K562 (cell line): ENCODE measurements around the gene CNTN4. TPM values are rescaled to one million over a fixed set of nuclear protein-coding genes. Genes with fewer than 3 reads are reported as not detected.

Experiments used
- ATAC-seq: fragments of 200-7000 bp; cut with Tn5 transposase; 3 replicates; pipeline ENCODE4 v1.9.1; 2020; ENCODE audit warnings: moderate library complexity
- BruUV-seq: library from RNA; stranded (reverse); fragments of 400-500 nt; replicated peaks from 2 replicates; lab custom pipeline; 2021; lab: Mats Ljungman, UMichigan
- CTCF ChIA-PET: fragments of 300-600 bp; formaldehyde crosslinking; extraction: SDS; loops from one replicate; lab custom pipeline; 2021; ENCODE audit warnings: low intra/inter-chr PET ratio; lab: Yijun Ruan, JAX
- POLR2A ChIA-PET: fragments of 300-600, 350-650 bp; sonication (Branson Sonifier 250); formaldehyde crosslinking; extraction: SDS; loops from one replicate; lab custom pipeline; 2021; ENCODE audit warnings: antibody characterized with exemption, inconsistent platforms; lab: Yijun Ruan, JAX
- DNase-seq, 4 experiments: peaks; one replicate each; pipeline versions ENCODE4 v3.0.0 to v3.0.0-alpha.2; 2011 to 2018; ENCODE audit warnings: low spot score in 3 of 4, mixed read lengths in 3 of 4; ENCODE audit errors: extremely low read depth in 1 of 4
- FAIRE-seq: peaks from 2 replicates; lab custom pipeline; 2011; peaks lifted over from hg19 to GRCh38; lab: Jason Lieb, UNC
- H2AFZ ChIP-seq: 2 replicates; pipeline ENCODE4 v1.6.0; 2011; ENCODE audit warnings: low read depth, low read length, control low read depth, inconsistent platforms
- H3K27ac ChIP-seq: fragments of 200-600 bp; 3 replicates; pipeline ENCODE4 v1.8.0; 2011; ENCODE audit warnings: low read depth, mild to moderate bottlenecking, control low read depth, inconsistent platforms, low read length, moderate library complexity, mixed read lengths; ENCODE audit errors: extremely low read depth
- H3K27me3 ChIP-seq, 2 experiments: fragments of 300-600 bp in 1 of 2; 2 replicates in 1 of 2; 3 replicates in 1 of 2; pipeline versions ENCODE4 v1.6.0 to v1.8.0; 2011; ENCODE audit warnings: inconsistent platforms in 2 of 2, low read length in 2 of 2, mild to moderate bottlenecking in 1 of 2, mixed read lengths in 1 of 2, moderate library complexity in 1 of 2; ENCODE audit not compliant: control insufficient read depth in 2 of 2, insufficient read depth in 2 of 2
- H3K36me3 ChIP-seq: fragments of 300-600 bp; 3 replicates; pipeline ENCODE4 v1.8.0; 2011; ENCODE audit warnings: mild to moderate bottlenecking, low read length, inconsistent platforms; ENCODE audit not compliant: control insufficient read depth, insufficient read depth
- H3K4me1 ChIP-seq, 2 experiments: fragments of 200-600 bp in 1 of 2; replicated peaks in 1 of 2; 2 replicates in 1 of 2; 3 replicates in 1 of 2; pipeline versions ENCODE4 v1.5.1 to v1.8.0; 2011; ENCODE audit warnings: inconsistent platforms in 2 of 2, low read length in 2 of 2, mild to moderate bottlenecking in 1 of 2, mixed read lengths in 1 of 2, moderate library complexity in 1 of 2; ENCODE audit not compliant: control insufficient read depth in 2 of 2, insufficient read depth in 2 of 2
- H3K4me2 ChIP-seq: 2 replicates; pipeline ENCODE4 v1.6.1; 2011; ENCODE audit warnings: low read length, control low read depth, inconsistent platforms, mixed read lengths; ENCODE audit not compliant: insufficient read depth
- H3K4me3 ChIP-seq: fragments of 200-600 bp; sonication (generic), shearing (Covaris generic); 2 replicates; pipeline ENCODE4 v1.5.1; 2016; ENCODE audit warnings: control low read depth, inconsistent platforms
- H3K79me2 ChIP-seq: fragments of 200-600 bp; 3 replicates; pipeline ENCODE4 v1.8.0; 2011; ENCODE audit warnings: low read length, inconsistent platforms; ENCODE audit not compliant: control insufficient read depth, insufficient read depth
- H3K9ac ChIP-seq, 2 experiments: 2 replicates each; pipeline versions ENCODE4 v1.6.0 to v1.6.1; 2011; ENCODE audit warnings: low read depth in 2 of 2, low read length in 2 of 2, control low read depth in 1 of 2, inconsistent platforms in 1 of 2, mild to moderate bottlenecking in 1 of 2, mixed read lengths in 1 of 2; ENCODE audit not compliant: insufficient read depth in 1 of 2
- H3K9me1 ChIP-seq: one replicate; pipeline ENCODE4 v1.6.0; 2011; ENCODE audit warnings: inconsistent platforms, mild to moderate bottlenecking, low read length, moderate library complexity; ENCODE audit not compliant: control insufficient read depth, insufficient read depth
- H3K9me3 ChIP-seq: replicated peaks from 2 replicates; pipeline ENCODE4 v1.5.1; 2011; ENCODE audit warnings: low read depth, low read length, inconsistent platforms; ENCODE audit not compliant: control insufficient read depth, insufficient read depth
- H4K20me1 ChIP-seq: replicated peaks from 2 replicates; pipeline ENCODE4 v1.6.1; 2011; ENCODE audit warnings: low read length, inconsistent platforms, mixed read lengths; ENCODE audit not compliant: control insufficient read depth, insufficient read depth
- BHLHE40 ChIP-seq: IDR thresholded peaks from 2 replicates; pipeline ENCODE4 v1.6.1; 2011; ENCODE audit warnings: low read length, improper control_type of control experiment
- DNMT1 ChIP-seq: fragments of 450-650 bp; IDR thresholded peaks from 2 replicates; pipeline ENCODE4 v1.6.1; 2016; ENCODE audit warnings: antibody characterized with exemption, mild to moderate bottlenecking
- ELF4 ChIP-seq: fragments of 450-650 bp; formaldehyde crosslinking; IDR thresholded peaks from 2 replicates; pipeline ENCODE4 v1.4.0; 2022; ENCODE audit warnings: missing genetic modification characterization
- EZH2 ChIP-seq: IDR thresholded peaks from 2 replicates; pipeline ENCODE4 v1.6.1; 2012; ENCODE audit warnings: low read depth, mild to moderate bottlenecking, inconsistent platforms, low read length, borderline replicate concordance
- KDM5B ChIP-seq: fragments of 200-600 bp; sonication (generic); IDR thresholded peaks from 2 replicates; pipeline ENCODE4 v1.6.1; 2012; ENCODE audit warnings: low read depth, mild to moderate bottlenecking, moderate library complexity, low read length, control low read depth, inconsistent platforms; ENCODE audit not compliant: insufficient replicate concordance
- MBD2 ChIP-seq: sonication (generic); IDR thresholded peaks from 2 replicates; pipeline ENCODE4 v1.6.1; 2016; ENCODE audit warnings: low read depth, borderline replicate concordance
- MEIS2 ChIP-seq: fragments of 450-650 bp; IDR thresholded peaks from 2 replicates; pipeline ENCODE4 v1.6.1; 2014; ENCODE audit warnings: mild to moderate bottlenecking; ENCODE audit not compliant: partially characterized antibody
- NCOA1 ChIP-seq: fragments of 450-650 bp; IDR thresholded peaks from 2 replicates; pipeline ENCODE4 v1.6.1; 2016; ENCODE audit warnings: low read depth
- NFATC3 ChIP-seq: fragments of 450-650 bp; IDR thresholded peaks from 2 replicates; pipeline ENCODE4 v1.6.1; 2017; ENCODE audit warnings: mild to moderate bottlenecking
- RUNX1 ChIP-seq: sonication (generic); IDR thresholded peaks from 2 replicates; pipeline ENCODE4 v1.6.1; 2016; ENCODE audit warnings: antibody characterized with exemption, low read depth
- SAP30 ChIP-seq: fragments of 200-600 bp; sonication (generic); IDR thresholded peaks from 2 replicates; pipeline ENCODE4 v1.6.1; 2012; ENCODE audit warnings: borderline replicate concordance, low read depth, mild to moderate bottlenecking, moderate library complexity, low read length, control low read depth, inconsistent platforms; ENCODE audit not compliant: insufficient read depth, poor library complexity, severe bottlenecking
- SREBF1 ChIP-seq: fragments of 150-350 bp; IDR thresholded peaks from 2 replicates; pipeline ENCODE4 v1.6.1; 2014; ENCODE audit warnings: antibody characterized with exemption, low read depth, low read length, borderline replicate concordance
- SRSF9 ChIP-seq: fragments of 200-400 bp; formaldehyde crosslinking; IDR thresholded peaks from 2 replicates; pipeline ENCODE4 v1.6.1; 2017; ENCODE audit warnings: low read depth, low read length, borderline replicate concordance
- TARDBP ChIP-seq: fragments of 450-650 bp; IDR thresholded peaks from 2 replicates; pipeline ENCODE4 v1.6.1; 2016
- ZNF133 ChIP-seq: fragments of 250-450 bp; sonication (Bioruptor Pico); IDR thresholded peaks from 2 replicates; pipeline ENCODE4 v1.4.0; 2020; ENCODE audit warnings: mild to moderate bottlenecking
- ZNF316 ChIP-seq: fragments of 450-650 bp; IDR thresholded peaks from 2 replicates; pipeline ENCODE4 v1.6.1; 2016
- WGBS: fragments of 100-300 bp; shearing (Covaris generic); methylation state at CpG from one replicate; pipeline ENCODE4 v1.1.6; 2016; ENCODE audit warnings: low coverage, mixed read lengths; ENCODE audit not compliant: insufficient coverage; ENCODE audit errors: missing lambda C conversion rate; 5-methylcytosine and 5-hydroxymethylcytosine counted together
- in situ Hi-C: fragments of 300-500 bp; cut with MboI; formaldehyde crosslinking; loops from 4 replicates; pipeline ENCODE4 v1.15.0; 2018; ENCODE audit warnings: inconsistent platforms, mixed read lengths
- intact Hi-C: fragments of 100-400 bp; cut with micrococcal nuclease; formaldehyde crosslinking; loops from 2 replicates; pipeline ENCODE4 v1.14.2; 2022
- polyA plus RNA-seq, 8 experiments: library from polyadenylated mRNA; depleted of rRNA in 4 of 8; stranded (reverse) in 5 of 8; unstranded in 3 of 8; fragments of >200 nt; fragmentation: Nextera tagmentation in 2 of 8; fragmentation: Illumina TruSeq in 1 of 8; extraction: Ambion mirVana in 2 of 8; extraction: Trizol in 1 of 8; gene quantifications; 2 replicates each; pipeline versions ENCODE4 v1.2.1 to v1.2.3, GENCODE V29; 2011 to 2014; ENCODE audit warnings: inconsistent platforms in 1 of 8, missing spikeins in 1 of 8
- total RNA-seq, 7 experiments: library from RNA; depleted of rRNA in 6 of 7; stranded (reverse); fragments of >200 nt in 6 of 7; fragmentation: Illumina TruSeq in 2 of 7; extraction: Trizol in 2 of 7; gene quantifications; 2 replicates each; pipeline versions ENCODE4 v1.2.1 to v1.2.3, GENCODE V29; 2011 to 2021; ENCODE audit warnings: low replicate concordance in 1 of 7
- TF ChIP-seq, protein P1 (sequence below): sonication (generic); formaldehyde crosslinking; IDR thresholded peaks from 2 replicates; pipeline ENCODE4 v1.8.0; 2022; ENCODE audit warnings: mild to moderate bottlenecking, missing genetic modification reagents
- TF ChIP-seq, protein P2 (sequence below): sonication (generic); formaldehyde crosslinking; IDR thresholded peaks from 2 replicates; pipeline ENCODE4 v1.4.0; 2020; ENCODE audit warnings: mild to moderate bottlenecking, missing genetic modification reagents
- TF ChIP-seq, protein P3 (sequence below), 2 experiments: fragments of 450-650 bp; conservative IDR thresholded peaks; 2 replicates each; pipeline ENCODE4 v1.6.1; 2017; ENCODE audit warnings: mild to moderate bottlenecking in 2 of 2, moderate library complexity in 2 of 2

CNTN4 gene
- total and polyA plus RNA-seq, 9 of the 15 experiments (the other 6 are each of a cell fraction or from before 2014, with no cell fraction given), result not detected

DNA sequence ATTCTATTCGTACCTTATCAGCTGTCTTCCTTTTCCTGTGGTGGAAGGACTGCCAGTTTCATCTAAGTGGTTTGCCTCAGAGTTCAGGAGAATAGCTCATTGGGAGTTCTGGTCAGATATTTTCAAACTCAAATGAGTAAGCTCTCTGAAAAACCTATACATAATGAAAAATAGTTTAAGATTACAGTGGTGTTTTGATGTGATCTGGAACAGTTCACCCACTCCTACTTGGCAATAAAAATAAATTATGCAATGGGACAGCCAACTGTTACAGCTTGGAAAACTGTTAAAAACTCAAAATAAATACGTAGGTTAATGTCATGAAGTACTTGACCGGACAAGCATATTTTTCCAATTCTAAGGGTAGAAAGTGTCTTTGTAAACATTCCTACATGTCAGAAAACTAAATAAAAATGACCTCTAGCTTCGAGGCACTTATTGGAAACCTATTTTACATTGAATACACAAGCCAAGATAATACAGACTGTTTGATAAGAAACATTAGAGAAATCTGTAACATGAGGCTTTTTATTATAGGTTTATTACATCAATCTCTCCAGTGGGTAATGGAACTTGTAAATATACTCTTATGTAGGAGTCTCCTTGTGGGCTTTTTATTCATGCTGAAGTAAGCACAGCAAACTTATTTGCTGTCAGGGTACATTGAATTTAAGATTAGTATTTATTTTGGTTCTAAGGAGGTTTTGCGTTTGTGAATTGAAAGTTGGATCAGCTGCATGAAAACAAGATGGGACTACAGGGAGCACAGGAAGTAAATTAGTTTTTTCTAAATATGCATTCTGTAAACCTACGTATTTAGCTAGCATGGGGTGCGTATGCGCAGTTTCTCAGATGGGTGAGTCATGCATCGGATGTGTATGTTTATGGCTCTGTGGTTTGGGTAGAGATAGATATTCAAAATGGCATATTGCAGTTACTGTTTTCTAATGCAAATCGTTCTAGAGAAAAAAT is 558.4 kb downstream of the CNTN4 start:
- Histone ChIP-seq H3K27ac (no peak overlapping the region), H3K9me3 (no peaks in the 10 kb centered on the region), H3K4me2 (no peak overlapping the region), H3K79me2 (no peaks in the 10 kb centered on the region), H4K20me1 (no peaks in the 10 kb centered on the region), H3K4me3 (no peak overlapping the region), H3K4me1 (no peaks in the 10 kb centered on the region), H3K9ac (no peak overlapping the region), H3K9me1 (no peaks in the 10 kb centered on the region), H2AFZ (no peak overlapping the region), H3K36me3 (no peaks in the 10 kb centered on the region), H3K27me3 (no peaks in the 10 kb centered on the region)
- no peak for TF ChIP-seq ZNF133 (CRISPR knock-in tag)
- TF ChIP-seq ELF4 (CRISPR knock-in tag), result no peak
- TF ChIP-seq SAP30, result no peak
- TF ChIP-seq MBD2, result no peak
- TF ChIP-seq NFATC3, result no peak
- TF ChIP-seq, protein P1, sequence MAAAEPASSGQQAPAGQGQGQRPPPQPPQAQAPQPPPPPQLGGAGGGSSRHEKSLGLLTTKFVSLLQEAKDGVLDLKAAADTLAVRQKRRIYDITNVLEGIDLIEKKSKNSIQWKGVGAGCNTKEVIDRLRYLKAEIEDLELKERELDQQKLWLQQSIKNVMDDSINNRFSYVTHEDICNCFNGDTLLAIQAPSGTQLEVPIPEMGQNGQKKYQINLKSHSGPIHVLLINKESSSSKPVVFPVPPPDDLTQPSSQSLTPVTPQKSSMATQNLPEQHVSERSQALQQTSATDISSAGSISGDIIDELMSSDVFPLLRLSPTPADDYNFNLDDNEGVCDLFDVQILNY, result no peak
- TF ChIP-seq SRSF9, result no peak
- TF ChIP-seq KDM5B, result no peak
- TF ChIP-seq, protein P2, sequence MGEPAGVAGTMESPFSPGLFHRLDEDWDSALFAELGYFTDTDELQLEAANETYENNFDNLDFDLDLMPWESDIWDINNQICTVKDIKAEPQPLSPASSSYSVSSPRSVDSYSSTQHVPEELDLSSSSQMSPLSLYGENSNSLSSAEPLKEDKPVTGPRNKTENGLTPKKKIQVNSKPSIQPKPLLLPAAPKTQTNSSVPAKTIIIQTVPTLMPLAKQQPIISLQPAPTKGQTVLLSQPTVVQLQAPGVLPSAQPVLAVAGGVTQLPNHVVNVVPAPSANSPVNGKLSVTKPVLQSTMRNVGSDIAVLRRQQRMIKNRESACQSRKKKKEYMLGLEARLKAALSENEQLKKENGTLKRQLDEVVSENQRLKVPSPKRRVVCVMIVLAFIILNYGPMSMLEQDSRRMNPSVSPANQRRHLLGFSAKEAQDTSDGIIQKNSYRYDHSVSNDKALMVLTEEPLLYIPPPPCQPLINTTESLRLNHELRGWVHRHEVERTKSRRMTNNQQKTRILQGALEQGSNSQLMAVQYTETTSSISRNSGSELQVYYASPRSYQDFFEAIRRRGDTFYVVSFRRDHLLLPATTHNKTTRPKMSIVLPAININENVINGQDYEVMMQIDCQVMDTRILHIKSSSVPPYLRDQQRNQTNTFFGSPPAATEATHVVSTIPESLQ (CRISPR knock-in tag), result no peak
- TF ChIP-seq, protein P3, sequence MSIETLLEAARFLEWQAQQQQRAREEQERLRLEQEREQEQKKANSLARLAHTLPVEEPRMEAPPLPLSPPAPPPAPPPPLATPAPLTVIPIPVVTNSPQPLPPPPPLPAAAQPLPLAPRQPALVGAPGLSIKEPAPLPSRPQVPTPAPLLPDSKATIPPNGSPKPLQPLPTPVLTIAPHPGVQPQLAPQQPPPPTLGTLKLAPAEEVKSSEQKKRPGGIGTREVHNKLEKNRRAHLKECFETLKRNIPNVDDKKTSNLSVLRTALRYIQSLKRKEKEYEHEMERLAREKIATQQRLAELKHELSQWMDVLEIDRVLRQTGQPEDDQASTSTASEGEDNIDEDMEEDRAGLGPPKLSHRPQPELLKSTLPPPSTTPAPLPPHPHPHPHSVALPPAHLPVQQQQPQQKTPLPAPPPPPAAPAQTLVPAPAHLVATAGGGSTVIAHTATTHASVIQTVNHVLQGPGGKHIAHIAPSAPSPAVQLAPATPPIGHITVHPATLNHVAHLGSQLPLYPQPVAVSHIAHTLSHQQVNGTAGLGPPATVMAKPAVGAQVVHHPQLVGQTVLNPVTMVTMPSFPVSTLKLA (conservative IDR thresholded peaks at IDR 0.05), result no peak
- TF ChIP-seq EZH2, result no peak
- TF ChIP-seq ZNF316, result no peak
- no peak for TF ChIP-seq SREBF1
- TF ChIP-seq TARDBP, result no peak
- no peak for TF ChIP-seq NCOA1
- TF ChIP-seq MEIS2, result no peak
- TF ChIP-seq RUNX1, result no peak
- TF ChIP-seq DNMT1, result no peak
- TF ChIP-seq BHLHE40, result no peak
- intact Hi-C loops (no loop called here), in situ Hi-C loops (no loop called here)
- BruUV-seq, result no TSS peak
- ChIA-PET CTCF (no interaction called here), POLR2A (no interaction called here)
- no peak for FAIRE-seq
- DNase-seq, result no peak
- ATAC-seq, result no peak
- 5% methylated on average over 10 of the region's 10 CpGs for WGBS
